ENCODE results near the gene LNPK. TPM values are rescaled to one million over a fixed set of nuclear protein-coding genes. Genes with fewer than 3 reads are reported as not detected.

Gene LNPK
- total RNA-seq, 6 experiments from 2014 or later: 12.9 to 30.7 (median 22.2) TPM

DNA sequence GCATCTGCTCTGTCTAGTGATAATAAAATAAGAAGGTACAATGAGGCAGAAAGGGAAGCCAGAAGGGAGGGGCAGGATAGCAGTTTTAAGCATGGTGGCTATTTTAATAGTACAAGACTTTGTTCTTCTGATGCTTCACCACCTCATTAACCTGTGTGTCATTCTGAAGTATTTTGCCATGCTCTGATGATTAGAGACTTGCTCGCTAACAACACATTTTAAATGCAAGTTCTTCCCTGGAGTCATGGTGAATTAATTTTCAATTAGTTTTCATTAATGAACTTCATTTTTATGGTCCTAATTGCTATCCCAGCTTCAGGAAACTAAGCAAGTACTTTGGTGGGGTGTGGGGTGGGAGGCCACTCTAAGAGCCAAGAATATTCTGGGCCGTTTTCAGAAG is 25.7 kb upstream of the LNPK start:
- 55% methylated on average over 2 of the region's 2 CpGs for WGBS (ENCODE audit: insufficient coverage, low coverage, low lambda C conversion rate, missing lambda C conversion rate)
- no peak for ATAC-seq
- Histone ChIP-seq H3K4me1 (no peaks in the 10 kb centered on the region), H3K27me3 (no peaks in the 10 kb centered on the region), H3K4me3 (no peak overlapping the region), H3K9me3 (no peaks in the 10 kb centered on the region), H3K36me3 (no peaks in the 10 kb centered on the region), H3K27ac (no peak overlapping the region)
- TF ChIP-seq POLR2A (IDR thresholded peaks at IDR 0.05): no peak
- TF ChIP-seq, protein P1, sequence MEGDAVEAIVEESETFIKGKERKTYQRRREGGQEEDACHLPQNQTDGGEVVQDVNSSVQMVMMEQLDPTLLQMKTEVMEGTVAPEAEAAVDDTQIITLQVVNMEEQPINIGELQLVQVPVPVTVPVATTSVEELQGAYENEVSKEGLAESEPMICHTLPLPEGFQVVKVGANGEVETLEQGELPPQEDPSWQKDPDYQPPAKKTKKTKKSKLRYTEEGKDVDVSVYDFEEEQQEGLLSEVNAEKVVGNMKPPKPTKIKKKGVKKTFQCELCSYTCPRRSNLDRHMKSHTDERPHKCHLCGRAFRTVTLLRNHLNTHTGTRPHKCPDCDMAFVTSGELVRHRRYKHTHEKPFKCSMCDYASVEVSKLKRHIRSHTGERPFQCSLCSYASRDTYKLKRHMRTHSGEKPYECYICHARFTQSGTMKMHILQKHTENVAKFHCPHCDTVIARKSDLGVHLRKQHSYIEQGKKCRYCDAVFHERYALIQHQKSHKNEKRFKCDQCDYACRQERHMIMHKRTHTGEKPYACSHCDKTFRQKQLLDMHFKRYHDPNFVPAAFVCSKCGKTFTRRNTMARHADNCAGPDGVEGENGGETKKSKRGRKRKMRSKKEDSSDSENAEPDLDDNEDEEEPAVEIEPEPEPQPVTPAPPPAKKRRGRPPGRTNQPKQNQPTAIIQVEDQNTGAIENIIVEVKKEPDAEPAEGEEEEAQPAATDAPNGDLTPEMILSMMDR (IDR thresholded peaks at IDR 0.05): no peak
- no peak for DNase-seq
- intact Hi-C loops (cut with DNase I): no loop called here

DNA sequence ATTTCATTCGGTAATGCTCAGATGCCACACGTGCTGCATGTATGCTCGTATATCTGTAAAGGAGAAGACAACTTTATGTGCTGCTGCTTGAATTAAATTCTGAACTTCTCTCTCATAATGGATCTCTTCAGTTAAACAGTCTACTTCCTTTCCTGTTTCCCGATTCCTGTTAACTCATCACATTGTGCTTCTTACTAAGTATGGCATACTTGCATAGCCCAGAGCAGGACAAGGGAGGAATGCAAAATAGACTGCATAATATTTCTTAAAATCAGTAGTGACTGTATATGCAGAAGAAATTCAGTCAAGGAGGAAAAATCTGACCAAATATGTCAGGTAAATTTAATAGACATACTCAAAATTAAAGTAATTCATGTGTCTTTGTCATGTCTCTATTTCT is 23.9 kb upstream of the LNPK start:
- no peak overlapping the region for H3K27ac ChIP-seq
- no peaks in the 10 kb centered on the region for H3K36me3 ChIP-seq
- no peaks in the 10 kb centered on the region for H3K9me3 ChIP-seq
- no peak overlapping the region for H3K4me3 ChIP-seq
- TF ChIP-seq, protein P1 (IDR thresholded peaks at IDR 0.05): no peak
- TF ChIP-seq POLR2A (IDR thresholded peaks at IDR 0.05): no peak
- intact Hi-C loops (cut with DNase I): no loop called here
- no peak for DNase-seq
- H3K4me1 ChIP-seq: no peaks in the 10 kb centered on the region
- 57% methylated on average over 4 of the region's 4 CpGs for WGBS (ENCODE audit: insufficient coverage, low coverage, low lambda C conversion rate, missing lambda C conversion rate)
- ATAC-seq: no peak
- no peaks in the 10 kb centered on the region for H3K27me3 ChIP-seq

DNA sequence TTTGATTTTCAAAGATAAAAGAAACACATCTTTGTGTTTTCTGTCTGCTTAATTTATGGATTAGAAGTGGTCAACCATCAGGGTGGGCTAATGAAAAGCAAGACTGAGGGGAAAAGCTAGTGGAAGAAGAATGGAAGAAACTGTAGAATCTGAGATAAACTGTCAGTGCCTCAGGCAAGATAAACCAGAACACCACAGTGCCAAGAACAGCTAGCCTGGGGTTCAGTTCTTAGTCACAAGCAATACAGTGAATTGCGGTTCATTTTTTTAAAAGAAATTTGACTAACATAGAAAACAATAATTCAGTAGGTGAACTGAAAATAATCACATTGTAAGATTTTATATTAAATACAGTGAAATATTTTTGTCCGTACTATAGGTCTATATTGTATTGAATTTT is 22.0 kb upstream of the LNPK start:
- Histone ChIP-seq H3K4me3 (no peak overlapping the region), H3K36me3 (no peaks in the 10 kb centered on the region), H3K4me1 (no peaks in the 10 kb centered on the region), H3K27me3 (no peaks in the 10 kb centered on the region), H3K9me3 (no peaks in the 10 kb centered on the region), H3K27ac (no peak overlapping the region)
- ATAC-seq (no peak), DNase-seq (no peak)
- TF ChIP-seq POLR2A (IDR thresholded peaks at IDR 0.05): no peak
- TF ChIP-seq, protein P1 (IDR thresholded peaks at IDR 0.05): no peak
- intact Hi-C loops (cut with DNase I): no loop called here
- 87% methylated on average over 2 of the region's 2 CpGs for WGBS (ENCODE audit: insufficient coverage, low coverage, low lambda C conversion rate, missing lambda C conversion rate)

DNA sequence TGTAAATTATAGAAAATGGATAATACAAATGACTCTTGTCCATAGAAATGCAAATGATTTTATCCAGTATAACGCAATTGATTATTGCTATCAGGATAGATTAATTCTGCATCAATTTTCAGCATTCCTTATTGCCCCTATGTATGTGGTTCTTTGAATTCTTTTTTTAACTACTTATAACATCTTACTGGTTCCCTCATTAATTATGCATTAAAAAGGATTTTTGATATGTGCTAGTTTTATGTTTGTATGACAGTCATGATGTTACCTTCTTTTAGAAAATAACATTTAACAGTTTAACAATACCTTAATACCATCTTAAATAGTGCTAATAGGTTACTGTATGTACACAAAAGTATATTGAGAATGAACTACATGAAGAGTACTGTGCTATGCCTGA is 20.0 kb upstream of the LNPK start:
- no peaks in the 10 kb centered on the region for H3K36me3 ChIP-seq
- DNase-seq (no peak), ATAC-seq (no peak)
- TF ChIP-seq, protein P1 (IDR thresholded peaks at IDR 0.05): no peak
- no peak for TF ChIP-seq POLR2A (IDR thresholded peaks at IDR 0.05)
- H3K27ac ChIP-seq: no peak overlapping the region
- H3K9me3 ChIP-seq: no peaks in the 10 kb centered on the region
- WGBS (ENCODE audit: insufficient coverage, low coverage, low lambda C conversion rate, missing lambda C conversion rate): 75% methylated on average over 1 of the region's 1 CpG
- no peaks in the 10 kb centered on the region for H3K4me1 ChIP-seq
- no peaks in the 10 kb centered on the region for H3K27me3 ChIP-seq
- intact Hi-C loops (cut with DNase I): no loop called here
- H3K4me3 ChIP-seq: no peak overlapping the region

DNA sequence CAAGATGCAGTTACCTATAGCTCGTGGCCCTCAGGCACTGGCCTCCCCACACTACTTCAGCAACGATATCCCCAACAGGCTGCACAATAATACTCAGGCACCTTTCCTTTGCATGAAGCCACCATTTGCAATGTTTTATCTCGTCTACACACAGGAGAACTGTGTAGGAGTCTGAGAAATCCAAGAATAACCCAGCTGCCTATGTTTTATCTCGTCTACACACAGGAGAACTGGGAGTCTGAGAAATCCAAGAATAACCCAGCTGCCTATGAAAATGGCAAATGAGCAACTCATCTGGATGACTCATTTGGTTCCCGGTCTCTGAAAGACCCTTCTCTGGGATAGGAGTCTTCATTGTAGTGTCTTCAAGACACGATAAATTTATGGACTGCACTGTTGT is 18.3 kb upstream of the LNPK start:
- Histone ChIP-seq H3K36me3 (no peaks in the 10 kb centered on the region), H3K27me3 (no peaks in the 10 kb centered on the region), H3K27ac (no peak overlapping the region), H3K4me3 (no peak overlapping the region), H3K9me3 (no peaks in the 10 kb centered on the region), H3K4me1 (no peaks in the 10 kb centered on the region)
- no peak for TF ChIP-seq POLR2A (IDR thresholded peaks at IDR 0.05)
- TF ChIP-seq, protein P1 (IDR thresholded peaks at IDR 0.05): no peak
- ATAC-seq: no peak
- intact Hi-C loops (cut with DNase I): no loop called here
- WGBS (ENCODE audit: insufficient coverage, low coverage, low lambda C conversion rate, missing lambda C conversion rate): 82% methylated on average over 6 of the region's 6 CpGs
- no peak for DNase-seq
